K562 (cell line): ENCODE results near the gene KAT5. TPM values are rescaled to one million over a fixed set of nuclear protein-coding genes. Genes with fewer than 3 reads are reported as not detected.

Source experiments
- ARID2 ChIP-seq: fragments of 450-650 bp; IDR thresholded peaks from 2 replicates; pipeline ENCODE4 v1.6.1; 2017; ENCODE audit warnings: antibody characterized with exemption, mild to moderate bottlenecking
- CCNT2 ChIP-seq: IDR thresholded peaks from 2 replicates; pipeline ENCODE4 v1.6.1; 2011; ENCODE audit warnings: borderline replicate concordance, low read depth, mild to moderate bottlenecking, moderate library complexity, mixed read lengths, low read length; ENCODE audit not compliant: insufficient read length; ENCODE audit errors: extremely low read depth
- MECOM ChIP-seq: fragments of 250-450 bp; sonication (Bioruptor Pico); IDR thresholded peaks from 2 replicates; pipeline ENCODE4 v1.8.0; 2022; ENCODE audit warnings: inconsistent platforms
- POLR3G ChIP-seq: IDR thresholded peaks from 2 replicates; pipeline ENCODE4 v1.6.1; 2011; ENCODE audit not compliant: insufficient read length, insufficient replicate concordance; ENCODE audit errors: extremely low read depth
- PRMT5 ChIP-seq: sonication (generic); formaldehyde crosslinking; IDR thresholded peaks from 2 replicates; pipeline ENCODE4 v1.5.0; 2020; ENCODE audit warnings: missing genetic modification reagents
- SAFB ChIP-seq: fragments of 200-400 bp; formaldehyde crosslinking; IDR thresholded peaks from 2 replicates; pipeline ENCODE4 v1.6.1; 2017; ENCODE audit warnings: low read depth, low read length, borderline replicate concordance
- SETDB1 ChIP-seq: IDR thresholded peaks from one replicate; pipeline ENCODE4 v1.6.1; 2012; ENCODE audit warnings: low read length, control low read depth, inconsistent platforms
- SMARCC2 ChIP-seq: fragments of 450-650 bp; IDR thresholded peaks from 2 replicates; pipeline ENCODE4 v1.6.1; 2017; ENCODE audit warnings: antibody characterized with exemption, moderate library complexity, mild to moderate bottlenecking, low read depth
- SRSF3 ChIP-seq: fragments of 200-400 bp; formaldehyde crosslinking; IDR thresholded peaks from 2 replicates; pipeline ENCODE4 v1.6.1; 2016; ENCODE audit warnings: mild to moderate bottlenecking, low read length, moderate library complexity; ENCODE audit not compliant: insufficient read depth
- TBP ChIP-seq: optimal IDR thresholded peaks from 2 replicates; pipeline ENCODE3; 2011; ENCODE audit warnings: low read depth, low read length, improper control_type of control experiment
- ZNF253 ChIP-seq: fragments of 250-450 bp; sonication (Bioruptor Pico); conservative IDR thresholded peaks from 2 replicates; pipeline ENCODE4 v1.6.1; 2021; ENCODE audit warnings: mild to moderate bottlenecking
- ZNF324 ChIP-seq: fragments of 250-450 bp; sonication (Bioruptor Pico); IDR thresholded peaks from 2 replicates; pipeline ENCODE4 v1.4.0; 2020; ENCODE audit warnings: mild to moderate bottlenecking
- ZNF778 ChIP-seq: fragments of 450-650 bp; formaldehyde crosslinking; IDR thresholded peaks from 2 replicates; pipeline ENCODE4 v1.4.0; 2020; ENCODE audit warnings: mild to moderate bottlenecking, moderate library complexity
- polyA plus RNA-seq, 8 experiments: library from polyadenylated mRNA; depleted of rRNA in 4 of 8; stranded (reverse) in 5 of 8; unstranded in 3 of 8; fragments of >200 nt; fragmentation: Nextera tagmentation in 2 of 8; fragmentation: Illumina TruSeq in 1 of 8; extraction: Ambion mirVana in 2 of 8; extraction: Trizol in 1 of 8; gene quantifications; 2 replicates each; pipeline versions ENCODE4 v1.2.1 to v1.2.3, GENCODE V29; 2011 to 2014; ENCODE audit warnings: inconsistent platforms in 1 of 8, missing spikeins in 1 of 8
- total RNA-seq, 7 experiments: library from RNA; depleted of rRNA in 6 of 7; stranded (reverse); fragments of >200 nt in 6 of 7; fragmentation: Illumina TruSeq in 2 of 7; extraction: Trizol in 2 of 7; gene quantifications; 2 replicates each; pipeline versions ENCODE4 v1.2.1 to v1.2.3, GENCODE V29; 2011 to 2021; ENCODE audit warnings: low replicate concordance in 1 of 7
- TF ChIP-seq, protein P1 (sequence below): fragments of 450-650 bp; formaldehyde crosslinking; IDR thresholded peaks from 2 replicates; pipeline ENCODE4 v1.4.0; 2020; ENCODE audit warnings: mild to moderate bottlenecking
- TF ChIP-seq, protein P2 (sequence below): fragments of 450-650 bp; formaldehyde crosslinking; IDR thresholded peaks from 2 replicates; pipeline ENCODE4 v1.4.0; 2020; ENCODE audit warnings: mild to moderate bottlenecking, mixed read lengths
- TF ChIP-seq, protein P3 (sequence below): fragments of 450-650 bp; IDR thresholded peaks from 2 replicates; pipeline ENCODE4 v1.6.1; 2016; ENCODE audit warnings: missing biosample characterization, missing genetic modification characterization
- TF ChIP-seq, protein P4 (sequence below): fragments of 450-650 bp; IDR thresholded peaks from 2 replicates; pipeline ENCODE4 v1.6.1; 2016; ENCODE audit warnings: mild to moderate bottlenecking
- TF ChIP-seq, protein P5 (sequence below): sonication (generic); formaldehyde crosslinking; IDR thresholded peaks from 2 replicates; pipeline ENCODE4 v1.8.0; 2022; ENCODE audit warnings: mild to moderate bottlenecking, missing genetic modification reagents
- TF ChIP-seq, protein P6 (sequence below), 2 experiments: fragments of 200-800 bp in 1 of 2; sonication (Bioruptor generic) in 1 of 2; sonication (generic) in 1 of 2; formaldehyde crosslinking in 1 of 2; IDR thresholded peaks in 1 of 2; conservative IDR thresholded peaks in 1 of 2; 2 replicates each; pipeline versions ENCODE4 v1.5.0 to v1.6.1; 2016 to 2020; ENCODE audit warnings: missing compliant biosample characterization in 1 of 2, missing genetic modification characterization in 1 of 2, missing genetic modification reagents in 1 of 2

KAT5 gene
- total and polyA plus RNA-seq, 9 of the 15 experiments (the other 6 are each of a cell fraction or from before 2014, with no cell fraction given), result 3.6 to 76.8 (median 52.7) TPM

DNA sequence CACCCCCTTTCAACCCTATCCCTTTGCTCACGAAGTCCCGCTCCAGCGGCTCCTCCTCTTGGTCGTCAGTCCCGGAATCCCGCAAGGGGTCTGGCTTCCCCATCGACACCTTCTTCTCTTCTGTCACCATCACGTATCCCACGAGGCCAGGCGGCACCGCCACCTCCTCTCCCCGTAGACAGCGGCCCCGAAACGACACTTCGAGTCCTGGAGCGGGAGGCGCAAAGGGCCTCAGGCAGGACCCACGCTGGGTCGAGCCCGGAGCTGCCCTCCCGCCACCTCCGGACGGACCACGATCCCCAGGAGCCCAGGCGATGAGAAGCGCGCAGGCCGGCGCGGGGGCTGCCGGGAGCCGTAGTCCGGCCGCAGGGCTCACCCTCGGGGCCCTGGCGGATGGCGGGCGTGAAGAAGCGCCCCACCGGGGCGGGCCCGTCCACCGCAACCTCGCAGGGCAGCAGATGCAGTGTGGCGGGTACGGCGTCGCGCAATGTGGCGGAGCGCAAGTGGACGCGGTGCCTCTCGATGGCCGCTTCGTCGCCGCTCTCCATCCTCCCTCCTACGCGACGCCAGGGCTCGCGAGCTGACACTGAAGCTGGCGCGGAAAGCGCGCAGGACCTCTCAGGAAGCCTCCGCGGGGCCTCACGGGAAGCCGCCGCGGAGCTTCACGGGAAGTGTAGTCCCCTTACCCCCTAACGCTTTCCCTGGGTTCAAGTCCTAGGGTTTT is 8.3 kb downstream of the KAT5 start, which contains the start of gene RNASEH2C (continued):
- TF ChIP-seq ZNF324 (CRISPR knock-in tag), result no peak
- TF ChIP-seq SAFB, result peak; percentile 68; the same call in 1 of the 2 replicates
- TF ChIP-seq SRSF3, result no peak
- TF ChIP-seq, protein P1, sequence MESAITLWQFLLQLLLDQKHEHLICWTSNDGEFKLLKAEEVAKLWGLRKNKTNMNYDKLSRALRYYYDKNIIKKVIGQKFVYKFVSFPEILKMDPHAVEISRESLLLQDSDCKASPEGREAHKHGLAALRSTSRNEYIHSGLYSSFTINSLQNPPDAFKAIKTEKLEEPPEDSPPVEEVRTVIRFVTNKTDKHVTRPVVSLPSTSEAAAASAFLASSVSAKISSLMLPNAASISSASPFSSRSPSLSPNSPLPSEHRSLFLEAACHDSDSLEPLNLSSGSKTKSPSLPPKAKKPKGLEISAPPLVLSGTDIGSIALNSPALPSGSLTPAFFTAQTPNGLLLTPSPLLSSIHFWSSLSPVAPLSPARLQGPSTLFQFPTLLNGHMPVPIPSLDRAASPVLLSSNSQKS (CRISPR knock-in tag), result no peak
- no peak for TF ChIP-seq SMARCC2
- TF ChIP-seq MECOM (CRISPR knock-in tag), result no peak
- no peak for TF ChIP-seq POLR3G
- TF ChIP-seq, protein P2, sequence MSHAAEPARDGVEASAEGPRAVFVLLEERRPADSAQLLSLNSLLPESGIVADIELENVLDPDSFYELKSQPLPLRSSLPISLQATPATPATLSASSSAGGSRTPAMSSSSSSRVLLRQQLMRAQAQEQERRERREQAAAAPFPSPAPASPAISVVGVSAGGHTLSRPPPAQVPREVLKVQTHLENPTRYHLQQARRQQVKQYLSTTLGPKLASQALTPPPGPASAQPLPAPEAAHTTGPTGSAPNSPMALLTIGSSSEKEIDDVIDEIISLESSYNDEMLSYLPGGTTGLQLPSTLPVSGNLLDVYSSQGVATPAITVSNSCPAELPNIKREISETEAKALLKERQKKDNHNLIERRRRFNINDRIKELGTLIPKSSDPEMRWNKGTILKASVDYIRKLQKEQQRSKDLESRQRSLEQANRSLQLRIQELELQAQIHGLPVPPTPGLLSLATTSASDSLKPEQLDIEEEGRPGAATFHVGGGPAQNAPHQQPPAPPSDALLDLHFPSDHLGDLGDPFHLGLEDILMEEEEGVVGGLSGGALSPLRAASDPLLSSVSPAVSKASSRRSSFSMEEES (CRISPR knock-in tag), result no peak
- TF ChIP-seq, protein P3, sequence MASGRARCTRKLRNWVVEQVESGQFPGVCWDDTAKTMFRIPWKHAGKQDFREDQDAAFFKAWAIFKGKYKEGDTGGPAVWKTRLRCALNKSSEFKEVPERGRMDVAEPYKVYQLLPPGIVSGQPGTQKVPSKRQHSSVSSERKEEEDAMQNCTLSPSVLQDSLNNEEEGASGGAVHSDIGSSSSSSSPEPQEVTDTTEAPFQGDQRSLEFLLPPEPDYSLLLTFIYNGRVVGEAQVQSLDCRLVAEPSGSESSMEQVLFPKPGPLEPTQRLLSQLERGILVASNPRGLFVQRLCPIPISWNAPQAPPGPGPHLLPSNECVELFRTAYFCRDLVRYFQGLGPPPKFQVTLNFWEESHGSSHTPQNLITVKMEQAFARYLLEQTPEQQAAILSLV (tag), result no peak
- no peak for TF ChIP-seq SETDB1
- TF ChIP-seq, protein P4, sequence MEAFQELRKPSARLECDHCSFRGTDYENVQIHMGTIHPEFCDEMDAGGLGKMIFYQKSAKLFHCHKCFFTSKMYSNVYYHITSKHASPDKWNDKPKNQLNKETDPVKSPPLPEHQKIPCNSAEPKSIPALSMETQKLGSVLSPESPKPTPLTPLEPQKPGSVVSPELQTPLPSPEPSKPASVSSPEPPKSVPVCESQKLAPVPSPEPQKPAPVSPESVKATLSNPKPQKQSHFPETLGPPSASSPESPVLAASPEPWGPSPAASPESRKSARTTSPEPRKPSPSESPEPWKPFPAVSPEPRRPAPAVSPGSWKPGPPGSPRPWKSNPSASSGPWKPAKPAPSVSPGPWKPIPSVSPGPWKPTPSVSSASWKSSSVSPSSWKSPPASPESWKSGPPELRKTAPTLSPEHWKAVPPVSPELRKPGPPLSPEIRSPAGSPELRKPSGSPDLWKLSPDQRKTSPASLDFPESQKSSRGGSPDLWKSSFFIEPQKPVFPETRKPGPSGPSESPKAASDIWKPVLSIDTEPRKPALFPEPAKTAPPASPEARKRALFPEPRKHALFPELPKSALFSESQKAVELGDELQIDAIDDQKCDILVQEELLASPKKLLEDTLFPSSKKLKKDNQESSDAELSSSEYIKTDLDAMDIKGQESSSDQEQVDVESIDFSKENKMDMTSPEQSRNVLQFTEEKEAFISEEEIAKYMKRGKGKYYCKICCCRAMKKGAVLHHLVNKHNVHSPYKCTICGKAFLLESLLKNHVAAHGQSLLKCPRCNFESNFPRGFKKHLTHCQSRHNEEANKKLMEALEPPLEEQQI, result no peak
- TF ChIP-seq ZNF253 (CRISPR knock-in tag), result no peak
- TF ChIP-seq CCNT2, result peak; percentile 76
- no peak for TF ChIP-seq ZNF778 (CRISPR knock-in tag)
- peak; percentile 90 for TF ChIP-seq TBP
- no peak for TF ChIP-seq PRMT5 (CRISPR knock-in tag)
- no peak for TF ChIP-seq ARID2
- TF ChIP-seq, protein P5, sequence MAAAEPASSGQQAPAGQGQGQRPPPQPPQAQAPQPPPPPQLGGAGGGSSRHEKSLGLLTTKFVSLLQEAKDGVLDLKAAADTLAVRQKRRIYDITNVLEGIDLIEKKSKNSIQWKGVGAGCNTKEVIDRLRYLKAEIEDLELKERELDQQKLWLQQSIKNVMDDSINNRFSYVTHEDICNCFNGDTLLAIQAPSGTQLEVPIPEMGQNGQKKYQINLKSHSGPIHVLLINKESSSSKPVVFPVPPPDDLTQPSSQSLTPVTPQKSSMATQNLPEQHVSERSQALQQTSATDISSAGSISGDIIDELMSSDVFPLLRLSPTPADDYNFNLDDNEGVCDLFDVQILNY (CRISPR knock-in tag), result no peak
- TF ChIP-seq, protein P6, sequence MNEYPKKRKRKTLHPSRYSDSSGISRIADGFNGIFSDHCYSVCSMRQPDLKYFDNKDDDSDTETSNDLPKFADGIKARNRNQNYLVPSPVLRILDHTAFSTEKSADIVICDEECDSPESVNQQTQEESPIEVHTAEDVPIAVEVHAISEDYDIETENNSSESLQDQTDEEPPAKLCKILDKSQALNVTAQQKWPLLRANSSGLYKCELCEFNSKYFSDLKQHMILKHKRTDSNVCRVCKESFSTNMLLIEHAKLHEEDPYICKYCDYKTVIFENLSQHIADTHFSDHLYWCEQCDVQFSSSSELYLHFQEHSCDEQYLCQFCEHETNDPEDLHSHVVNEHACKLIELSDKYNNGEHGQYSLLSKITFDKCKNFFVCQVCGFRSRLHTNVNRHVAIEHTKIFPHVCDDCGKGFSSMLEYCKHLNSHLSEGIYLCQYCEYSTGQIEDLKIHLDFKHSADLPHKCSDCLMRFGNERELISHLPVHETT (CRISPR knock-in tag; conservative IDR thresholded peaks at IDR 0.05 in 1 of 2, IDR thresholded peaks at IDR 0.05 in 1 of 2), result peak in 1 of 2 experiments; percentile 79; a peak in 2 of 4 replicates
